Skeletal muscle tissue (tissue), 4 donors: ENCODE data around the gene ZCCHC24. TPM values are rescaled to one million over a fixed set of nuclear protein-coding genes. Genes with fewer than 3 reads are reported as not detected.

Experiments used
- H3K27ac ChIP-seq: one replicate; pipeline ENCODE4 v1.7.0; 2013; ENCODE audit warnings: mild to moderate bottlenecking, low read depth, low read length, inconsistent platforms
- H3K27me3 ChIP-seq, 3 donors: one replicate each; pipeline ENCODE4 v1.7.0; 2013; ENCODE audit warnings: low read length in 3 of 3; ENCODE audit not compliant: control insufficient read depth in 3 of 3, insufficient read depth in 3 of 3
- H3K36me3 ChIP-seq, 3 donors: one replicate each; pipeline ENCODE4 v1.7.0; 2013; ENCODE audit warnings: low read length in 3 of 3; ENCODE audit not compliant: control insufficient read depth in 3 of 3, insufficient read depth in 3 of 3
- H3K4me1 ChIP-seq, 3 donors: one replicate each; pipeline ENCODE4 v1.7.0; 2013; ENCODE audit warnings: low read length in 3 of 3, mild to moderate bottlenecking in 3 of 3; ENCODE audit not compliant: control insufficient read depth in 3 of 3, insufficient read depth in 3 of 3
- H3K4me3 ChIP-seq, 3 donors: one replicate each; pipeline ENCODE4 v1.7.0; 2013; ENCODE audit warnings: low read length in 3 of 3
- H3K9ac ChIP-seq, 3 donors: one replicate each; pipeline ENCODE4 v1.7.0; 2013; ENCODE audit warnings: low read length in 3 of 3, mild to moderate bottlenecking in 3 of 3, moderate library complexity in 2 of 3, low read depth in 1 of 3
- H3K9me3 ChIP-seq, 3 donors: one replicate each; pipeline ENCODE4 v1.7.0; 2013; ENCODE audit warnings: low read length in 3 of 3; ENCODE audit not compliant: control insufficient read depth in 3 of 3
- total RNA-seq: library from RNA; depleted of rRNA; stranded (reverse); fragments of >200 nt; gene quantifications from one replicate; pipeline ENCODE4 v1.2.3, GENCODE V29; 2014
- donor health status: Osteomylitis.

ZCCHC24 gene
- total RNA-seq, 1 donor from 2014 or later: 20.9 TPM

DNA sequence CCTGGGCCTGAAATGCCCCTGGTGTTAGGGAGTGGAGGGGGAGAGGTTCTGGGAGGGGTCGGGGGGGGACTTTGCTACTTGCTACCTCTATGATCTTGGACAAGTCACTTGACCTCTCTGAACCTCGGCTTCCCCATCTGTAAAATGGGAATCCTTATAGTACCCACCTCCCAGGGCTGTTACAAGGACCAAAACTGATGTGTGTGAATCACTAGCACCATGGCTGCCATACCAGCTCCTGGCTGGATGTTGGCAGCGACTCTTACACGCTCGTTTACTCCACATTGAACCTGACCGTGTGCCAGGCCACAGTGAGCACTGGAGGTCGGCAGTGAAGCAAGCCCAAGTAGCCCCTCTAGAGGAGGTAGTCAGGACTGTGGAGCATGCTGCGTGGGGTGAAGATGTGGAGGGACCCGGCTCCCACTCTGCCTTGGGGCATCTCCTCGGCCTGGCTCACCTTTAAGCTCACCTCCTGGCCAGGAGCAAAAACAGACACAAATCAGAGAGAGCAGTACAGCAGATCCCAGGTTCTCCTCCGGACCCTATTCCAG, 69.3 kb downstream of the ZCCHC24 start:
- Histone ChIP-seq H3K9me3 (no peaks in the 10 kb centered on the region), H3K27ac (no peak overlapping the region), H3K27me3 (no peaks in the 10 kb centered on the region), H3K9ac (no peak overlapping the region), H3K4me1 (peaks cover 31 to 49% (median 38%) of the 10 kb centered on the region in 3 donors), H3K4me3 (no peak overlapping the region), H3K36me3 (no peaks in the 10 kb centered on the region)

DNA sequence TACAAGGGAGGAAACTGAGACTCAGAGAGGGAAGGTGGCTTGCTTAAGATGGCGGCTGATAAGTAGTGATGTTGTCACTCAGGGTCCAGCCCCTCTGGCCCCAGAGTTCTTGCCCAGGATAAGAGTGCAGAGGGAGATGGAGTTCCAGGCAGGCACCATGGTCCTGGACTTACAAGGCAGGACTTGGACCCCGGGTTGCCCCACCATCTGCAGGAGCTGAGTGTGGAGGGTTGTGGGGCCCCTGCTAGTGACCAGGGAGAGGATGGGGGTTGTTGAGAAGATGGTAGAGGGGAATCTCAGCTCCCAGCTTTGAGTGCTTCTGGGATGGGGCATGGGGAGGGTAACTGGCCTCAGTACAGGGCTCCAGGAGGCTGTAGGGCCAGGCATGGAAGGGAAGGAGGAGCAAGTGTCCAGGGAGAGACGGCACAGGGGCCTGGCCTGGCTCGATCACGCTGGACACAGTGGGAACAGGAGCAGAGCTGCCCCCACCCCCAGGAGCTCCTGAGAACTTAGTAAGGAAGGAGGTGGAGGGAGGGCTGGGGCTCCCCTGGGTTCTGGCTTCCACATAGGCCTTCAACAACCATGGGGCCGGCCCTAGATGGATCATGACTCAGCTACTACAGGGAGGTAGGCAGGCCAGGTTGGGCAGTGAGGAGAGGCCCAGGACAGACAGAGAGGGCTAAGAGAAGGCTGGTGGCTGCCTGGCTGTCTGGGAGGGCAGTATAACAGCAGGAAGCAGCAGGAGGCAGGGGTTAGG, 69.9 kb downstream of the ZCCHC24 start:
- Histone ChIP-seq H3K27ac (no peak overlapping the region), H3K9me3 (no peaks in the 10 kb centered on the region), H3K36me3 (no peaks in the 10 kb centered on the region), H3K27me3 (no peaks in the 10 kb centered on the region), H3K4me1 (peaks cover 25 to 42% (median 31%) of the 10 kb centered on the region in 3 donors), H3K9ac (peak overlapping the region in 2 of 3 donors; percentile 9 to 33), H3K4me3 (no peak overlapping the region)

DNA sequence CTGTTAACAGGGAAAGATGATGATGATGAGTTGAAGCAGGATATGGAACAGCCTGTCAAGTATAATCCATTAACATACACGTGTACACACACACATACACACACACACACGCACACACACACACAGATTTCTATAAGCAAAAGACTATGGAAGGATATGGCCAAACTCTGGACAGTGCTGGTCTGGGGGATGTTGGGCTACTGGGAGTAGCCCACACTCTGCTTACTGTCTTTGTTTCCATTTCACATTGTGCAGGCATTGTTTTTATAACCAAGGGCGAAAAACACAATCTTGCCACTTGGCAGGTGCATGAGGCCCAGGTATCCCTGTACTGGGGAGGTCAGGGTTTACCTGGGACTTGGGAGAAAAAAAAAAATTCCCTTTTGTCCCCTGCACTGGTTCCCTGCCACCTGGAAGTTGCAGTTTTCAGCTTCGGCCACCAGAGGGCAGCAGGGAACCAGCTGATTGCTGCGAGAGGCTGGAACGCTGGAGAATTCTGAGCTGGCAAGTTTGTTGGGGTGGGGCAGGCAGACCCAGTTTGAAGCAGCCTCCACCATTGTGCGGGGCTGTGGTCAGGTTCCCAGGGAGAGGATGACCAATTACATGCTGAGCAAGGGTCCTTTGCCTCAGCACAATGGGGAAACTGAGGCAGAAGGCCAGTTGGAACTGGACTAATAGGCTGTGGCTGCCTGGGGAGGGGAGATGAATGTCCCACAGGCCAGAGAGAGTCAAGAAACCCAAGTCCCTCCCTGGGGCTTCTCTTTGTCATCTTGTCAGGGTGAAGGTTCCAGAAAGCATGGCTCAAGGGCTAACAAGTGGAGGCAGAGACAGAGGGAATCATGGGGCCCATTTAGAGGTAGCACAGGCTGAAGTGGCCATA, 70.9 kb downstream of the ZCCHC24 start:
- Histone ChIP-seq H3K36me3 (no peaks in the 10 kb centered on the region), H3K4me1 (peaks cover 15 to 33% (median 22%) of the 10 kb centered on the region in 3 donors), H3K4me3 (peak overlapping the region in 1 of 3 donors; percentile 29), H3K9ac (peak overlapping the region in 1 of 3 donors; percentile 45), H3K9me3 (no peaks in the 10 kb centered on the region), H3K27me3 (no peaks in the 10 kb centered on the region), H3K27ac (no peak overlapping the region)

DNA sequence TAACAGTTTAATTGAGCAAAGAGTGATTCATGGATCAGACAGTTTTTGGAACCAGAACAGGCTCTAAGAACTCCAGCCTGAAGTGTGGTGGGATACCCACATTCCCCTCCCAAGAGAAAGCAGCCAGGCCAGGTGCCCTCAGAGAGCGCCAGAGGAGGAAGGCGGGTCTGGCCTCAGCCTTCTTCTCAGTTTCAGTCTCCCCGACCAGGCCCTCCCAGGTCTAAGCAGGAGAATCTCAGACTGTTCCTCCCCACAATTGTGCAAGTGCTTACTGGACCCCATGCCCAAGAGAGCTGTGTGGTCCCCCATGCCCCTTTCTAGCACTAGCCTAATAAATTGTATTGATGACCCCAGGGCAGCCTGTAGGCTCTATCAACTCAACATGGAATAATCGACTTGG, 72.6 kb downstream of the ZCCHC24 start:
- Histone ChIP-seq H3K36me3 (no peaks in the 10 kb centered on the region), H3K4me3 (no peak overlapping the region), H3K4me1 (peaks cover 7 to 18% (median 12%) of the 10 kb centered on the region in 3 donors), H3K27me3 (no peaks in the 10 kb centered on the region), H3K27ac (no peak overlapping the region), H3K9me3 (no peaks in the 10 kb centered on the region), H3K9ac (no peak overlapping the region)

DNA sequence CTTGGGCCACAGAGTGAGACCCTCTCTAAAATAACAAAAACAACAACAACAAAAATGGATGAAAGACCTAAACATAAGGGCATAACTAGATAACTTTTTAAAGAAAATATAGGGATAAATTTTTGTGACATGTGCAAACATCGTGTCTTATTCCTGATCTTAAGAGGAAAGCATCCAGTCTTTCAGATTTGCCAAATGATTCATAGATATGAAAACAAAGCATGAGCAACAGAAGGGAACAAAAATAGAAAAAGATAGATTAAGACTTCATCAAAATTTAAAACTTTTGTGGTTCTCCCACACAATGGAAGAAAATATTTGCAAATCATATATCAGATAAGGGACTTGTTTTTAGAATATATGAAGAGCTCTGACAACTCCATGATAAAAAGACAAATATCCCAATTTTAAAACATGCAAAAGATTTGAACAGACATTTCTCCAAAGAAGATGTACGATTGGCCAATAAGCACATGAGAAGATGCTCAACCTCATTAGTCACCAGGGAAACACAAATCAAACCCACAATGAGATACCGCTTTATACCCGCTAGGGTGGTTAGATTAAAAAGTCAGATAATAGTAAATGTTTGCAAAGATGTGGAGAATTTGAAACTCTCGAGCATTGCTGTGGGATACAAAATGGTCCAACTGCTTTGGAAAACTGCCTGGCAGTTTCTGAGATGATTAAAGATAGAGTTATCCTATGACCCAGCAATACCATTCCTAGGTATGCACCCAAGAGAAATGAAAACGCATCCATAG, 77.8 kb downstream of the ZCCHC24 start:
- Histone ChIP-seq H3K9ac (no peak overlapping the region), H3K4me3 (no peak overlapping the region), H3K36me3 (no peaks in the 10 kb centered on the region), H3K27ac (no peak overlapping the region), H3K27me3 (no peaks in the 10 kb centered on the region), H3K9me3 (no peaks in the 10 kb centered on the region), H3K4me1 (no peaks in the 10 kb centered on the region)

DNA sequence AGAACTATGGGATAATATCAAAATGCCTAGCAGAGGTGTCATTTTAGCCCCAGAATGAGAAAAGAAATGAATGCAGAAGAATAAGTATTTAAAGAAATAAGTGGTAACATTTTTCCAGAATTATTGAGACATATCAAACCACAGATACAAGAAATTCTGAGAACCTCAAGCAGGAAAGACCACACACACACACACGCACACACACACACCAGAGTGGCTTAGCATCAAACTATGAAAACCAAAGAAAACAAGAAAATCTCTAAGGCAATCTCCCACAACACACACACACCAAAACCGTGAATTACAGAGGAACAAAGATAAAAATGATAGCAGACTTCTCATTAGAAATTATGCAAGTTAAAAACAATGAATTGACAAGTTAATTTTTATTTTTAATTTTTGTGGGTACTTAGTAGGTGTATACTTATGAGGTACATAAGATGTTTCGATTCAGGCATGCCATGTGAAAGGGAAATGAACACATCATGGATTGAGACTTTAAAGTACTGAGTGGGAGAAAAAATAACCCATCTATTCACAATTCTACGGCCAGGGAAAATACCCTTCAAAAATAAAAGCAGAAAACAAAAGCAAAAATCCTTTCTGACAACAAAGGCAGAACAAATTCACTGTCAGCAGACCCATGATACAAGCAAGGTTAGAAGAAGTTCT, 83.6 kb downstream of the ZCCHC24 start:
- Histone ChIP-seq H3K27ac (no peak overlapping the region), H3K9ac (no peak overlapping the region), H3K36me3 (peaks cover 0 to 3% (median 2%) of the 10 kb centered on the region in 3 donors), H3K27me3 (no peaks in the 10 kb centered on the region), H3K4me1 (peaks cover 0 to 10% (median 10%) of the 10 kb centered on the region in 3 donors), H3K4me3 (no peak overlapping the region), H3K9me3 (no peaks in the 10 kb centered on the region)

DNA sequence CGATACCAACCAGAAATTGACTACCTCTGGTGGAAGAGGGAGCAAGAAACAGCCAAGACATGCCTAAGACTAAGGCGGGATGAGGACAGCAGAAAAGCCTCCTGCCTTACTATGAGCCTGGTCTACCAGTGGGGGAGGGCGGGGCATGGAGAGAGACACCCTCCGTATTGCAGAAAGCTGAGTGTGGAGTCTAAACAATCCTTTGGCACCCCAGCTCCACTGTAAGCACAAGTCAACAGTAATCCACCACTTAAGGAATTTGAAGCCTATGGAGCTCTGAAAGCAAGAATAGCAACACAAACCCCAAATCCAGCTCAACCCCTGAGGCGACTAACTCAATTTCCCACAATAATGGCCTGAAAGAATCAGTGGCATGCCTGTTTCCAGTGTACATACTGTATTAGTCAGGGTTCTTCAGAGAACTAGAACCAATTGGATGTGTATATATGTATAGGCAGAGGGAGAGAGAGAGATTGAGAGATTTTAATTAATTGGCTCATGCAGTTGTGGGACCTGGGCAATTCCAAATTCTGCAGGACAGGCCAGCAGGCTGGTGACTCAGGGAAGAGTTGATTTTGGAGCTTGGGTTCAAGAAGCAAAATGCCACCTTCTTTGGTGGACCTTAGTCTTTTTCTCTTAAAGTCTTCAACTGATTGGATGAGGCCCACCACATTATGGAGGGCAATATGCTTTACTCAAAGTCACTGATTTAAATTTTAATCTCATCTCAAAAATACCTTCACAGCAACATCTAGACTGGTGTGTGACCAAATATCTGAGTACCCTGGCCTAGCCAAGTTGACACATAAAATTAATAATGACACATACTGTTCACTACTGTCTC, 84.7 kb downstream of the ZCCHC24 start:
- no peak overlapping the region for H3K4me3 ChIP-seq
- H3K36me3 ChIP-seq: peaks cover 0 to 11% (median 3%) of the 10 kb centered on the region in 3 donors
- H3K27me3 ChIP-seq: no peaks in the 10 kb centered on the region
- no peaks in the 10 kb centered on the region for H3K9me3 ChIP-seq
- H3K9ac ChIP-seq: no peak overlapping the region
- H3K4me1 ChIP-seq: peaks cover 0 to 10% (median 10%) of the 10 kb centered on the region in 3 donors
- H3K27ac ChIP-seq: no peak overlapping the region

DNA sequence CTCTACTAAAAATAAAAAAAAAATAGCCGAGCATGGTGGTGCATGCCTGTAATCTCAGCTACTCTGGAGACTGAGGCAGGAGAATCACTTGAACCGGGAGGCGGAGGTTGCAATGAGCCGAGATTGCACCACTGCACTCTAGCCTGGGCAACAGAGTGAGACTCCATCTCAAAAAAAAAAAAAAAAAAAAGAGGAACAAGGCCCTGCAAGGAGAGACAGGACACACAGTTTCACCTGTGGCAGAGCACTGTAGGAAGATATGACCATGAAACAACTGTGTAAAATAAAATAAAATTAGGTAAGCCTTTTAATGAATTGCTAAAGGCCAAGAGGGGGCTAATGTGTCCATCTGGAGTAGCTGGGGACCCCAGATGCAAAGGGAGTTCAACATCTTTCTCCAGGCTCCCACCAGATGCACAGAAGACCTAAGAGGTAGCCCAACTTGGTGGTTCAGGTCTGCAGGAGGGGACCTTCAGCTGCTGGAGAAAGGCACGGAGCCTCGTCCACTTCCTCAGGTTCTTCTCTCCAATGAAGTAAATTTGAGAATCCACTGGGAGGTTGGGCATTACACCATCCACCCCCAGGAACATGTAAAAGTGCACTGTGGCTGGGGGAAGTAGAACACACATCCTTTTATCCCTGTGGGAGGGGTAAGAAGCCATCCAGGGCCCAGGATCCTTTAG, 85.5 kb downstream of the ZCCHC24 start:
- no peaks in the 10 kb centered on the region for H3K27me3 ChIP-seq
- H3K36me3 ChIP-seq: peaks cover 2 to 18% (median 5%) of the 10 kb centered on the region in 3 donors
- no peaks in the 10 kb centered on the region for H3K9me3 ChIP-seq
- no peak overlapping the region for H3K4me3 ChIP-seq
- peaks cover 0 to 10% (median 10%) of the 10 kb centered on the region in 3 donors for H3K4me1 ChIP-seq
- no peak overlapping the region for H3K27ac ChIP-seq
- no peak overlapping the region for H3K9ac ChIP-seq
